NCI-H1436 (cell line): ENCODE data around the gene OLFML2A.

Experiments used
- DNase-seq: peaks from one replicate; lab custom pipeline; 2025; lab: John Stamatoyannopoulos, UW

The OLFML2A gene

GRCh38 chr9:124797343-124798103 is 20.6 kb downstream of the OLFML2A start:
- DNase-seq = no peak

GRCh38 chr9:124799274-124800006 is 22.5 kb downstream of the OLFML2A start:
- DNase-seq = no peak

- no peak for DNase-seq
Measured at GRCh38 chr9:124800306-124801259, 23.6 kb downstream of the OLFML2A start.

- DNase-seq = no peak
Measured at GRCh38 chr9:124801356-124801755, 24.4 kb downstream of the OLFML2A start.

- no peak for DNase-seq
Measured at GRCh38 chr9:124802426-124802825, 25.5 kb downstream of the OLFML2A start.

- DNase-seq = no peak
Measured at GRCh38 chr9:124803911-124804310, 27.0 kb downstream of the OLFML2A start.

- DNase-seq = no peak
Measured at GRCh38 chr9:124805186-124805585, 28.3 kb downstream of the OLFML2A start.

- no peak for DNase-seq
Measured at GRCh38 chr9:124808246-124808956, 31.5 kb downstream of the OLFML2A start.

GRCh38 chr9:124809211-124809610 is 32.3 kb downstream of the OLFML2A start:
- no peak for DNase-seq

- DNase-seq = no peak
Measured at GRCh38 chr9:124809741-124810500, 33.0 kb downstream of the OLFML2A start.

- no peak for DNase-seq
Measured at GRCh38 chr9:124810663-124811355, 33.9 kb downstream of the OLFML2A start.

GRCh38 chr9:124812441-124812876 is 35.5 kb downstream of the OLFML2A start:
- DNase-seq = no peak

- no peak for DNase-seq
Measured at GRCh38 chr9:124813041-124813440, 36.1 kb downstream of the OLFML2A start.

- DNase-seq = no peak
Measured at GRCh38 chr9:124813501-124814163, 36.7 kb downstream of the OLFML2A start.

- DNase-seq = no peak
Measured at GRCh38 chr9:124814164-124814535, 37.2 kb downstream of the OLFML2A start.

GRCh38 chr9:124815601-124816000 is 38.7 kb downstream of the OLFML2A start:
- DNase-seq = no peak

- DNase-seq = no peak
Measured at GRCh38 chr9:124818431-124819281, 41.7 kb downstream of the OLFML2A start.

GRCh38 chr9:124820698-124821623 is 44.0 kb downstream of the OLFML2A start:
- no peak for DNase-seq
